GM21825 (cell line): ENCODE data around the gene KCNIP4.

Experiments
- ATAC-seq: cut with Tn5 transposase; IDR thresholded peaks from one replicate; pipeline ENCODE4 v1.9.1; 2021; ENCODE audit warnings: mild to moderate bottlenecking, moderate library complexity; ENCODE audit not compliant: unreplicated experiment

KCNIP4 gene

GRCh38 chr4:21596521-21596920, 352.1 kb downstream of the KCNIP4 start:
- ATAC-seq: no peak

GRCh38 chr4:21593671-21594001, 354.9 kb downstream of the KCNIP4 start:
- no peak for ATAC-seq

GRCh38 chr4:21592970-21593670, 355.5 kb downstream of the KCNIP4 start:
- no peak for ATAC-seq

- ATAC-seq: no peak
Observed at GRCh38 chr4:21577056-21577455, 371.5 kb downstream of the KCNIP4 start.

GRCh38 chr4:21571100-21571499, 377.5 kb downstream of the KCNIP4 start:
- ATAC-seq: no peak

- ATAC-seq: no peak
Observed at GRCh38 chr4:21569638-21570037, 378.9 kb downstream of the KCNIP4 start.

GRCh38 chr4:21555083-21555482, 393.5 kb downstream of the KCNIP4 start:
- no peak for ATAC-seq

- ATAC-seq: no peak
Observed at GRCh38 chr4:21554500-21554899, 394.1 kb downstream of the KCNIP4 start.

- ATAC-seq: no peak
Observed at GRCh38 chr4:21554066-21554465, 394.5 kb downstream of the KCNIP4 start.

- no peak for ATAC-seq
Observed at GRCh38 chr4:21552455-21552854, 396.1 kb downstream of the KCNIP4 start.

- no peak for ATAC-seq
Observed at GRCh38 chr4:21544955-21545354, 403.6 kb downstream of the KCNIP4 start.

- no peak for ATAC-seq
Observed at GRCh38 chr4:21544415-21544814, 404.2 kb downstream of the KCNIP4 start.

- no peak for ATAC-seq
Observed at GRCh38 chr4:21543514-21543913, 405.1 kb downstream of the KCNIP4 start.

GRCh38 chr4:21535898-21536297, 412.7 kb downstream of the KCNIP4 start:
- ATAC-seq: no peak

GRCh38 chr4:21531048-21531447, 417.5 kb downstream of the KCNIP4 start:
- no peak for ATAC-seq

- no peak for ATAC-seq
Observed at GRCh38 chr4:21529214-21529613, 419.4 kb downstream of the KCNIP4 start.

GRCh38 chr4:21522296-21522695, 426.3 kb downstream of the KCNIP4 start:
- ATAC-seq: no peak

GRCh38 chr4:21517126-21517859, 431.3 kb downstream of the KCNIP4 start:
- ATAC-seq: no peak

GRCh38 chr4:21514022-21514694, 434.4 kb downstream of the KCNIP4 start:
- ATAC-seq: no peak

GRCh38 chr4:21512353-21512752, 436.2 kb downstream of the KCNIP4 start:
- no peak for ATAC-seq

- ATAC-seq: no peak
Observed at GRCh38 chr4:21507439-21507838, 441.1 kb downstream of the KCNIP4 start.

- no peak for ATAC-seq
Observed at GRCh38 chr4:21490682-21491081, 457.9 kb downstream of the KCNIP4 start.
